ENCODE data around the gene NEK5. TPM values are rescaled to one million over a fixed set of nuclear protein-coding genes. Genes with fewer than 3 reads are reported as not detected.
A peak's percentile ranks its signal among the peaks of the same experiment; 100 is the strongest.
"Not testable (repeated sequence)": the region's sequence is repeated elsewhere in the genome, so short reads cannot be mapped to it uniquely, and the experiment has no call there.

NEK5 gene
- total RNA-seq, 1 donor from 2014 or later = not detected

GRCh38 chr13:52036037-52036436, 92.8 kb downstream of the NEK5 start:
- no peak overlapping the region for H3K4me3 Mint-ChIP-seq (ENCODE audit: low read depth)
- no peaks in the 10 kb centered on the region for H3K9me3 Mint-ChIP-seq
- H3K27me3 Mint-ChIP-seq (ENCODE audit: low read depth) = no peaks in the 10 kb centered on the region
- no peaks in the 10 kb centered on the region for H3K36me3 Mint-ChIP-seq (ENCODE audit: low read depth)
- no peaks in the 10 kb centered on the region for H3K4me1 Mint-ChIP-seq (ENCODE audit: low read depth)
- intact Hi-C loops (cut with micrococcal nuclease) = no loop called here
- no peak for DNase-seq (ENCODE audit: low spot score)
- no peak overlapping the region for H3K27ac Mint-ChIP-seq

GRCh38 chr13:52034616-52035226, 94.2 kb downstream of the NEK5 start:
- Mint-ChIP-seq H3K36me3 (ENCODE audit: low read depth) (peaks cover 8% of the 10 kb centered on the region), H3K27ac (no peak overlapping the region), H3K4me3 (ENCODE audit: low read depth) (no peak overlapping the region), H3K9me3 (no peaks in the 10 kb centered on the region), H3K27me3 (ENCODE audit: low read depth) (no peaks in the 10 kb centered on the region), H3K4me1 (ENCODE audit: low read depth) (peaks cover 5% of the 10 kb centered on the region)
- intact Hi-C loops (cut with micrococcal nuclease) = no loop called here
- no peak for DNase-seq (ENCODE audit: low spot score)

- no peaks in the 10 kb centered on the region for H3K27me3 Mint-ChIP-seq (ENCODE audit: low read depth)
- no peak overlapping the region for H3K27ac Mint-ChIP-seq
- no peaks in the 10 kb centered on the region for H3K9me3 Mint-ChIP-seq
- no peak overlapping the region for H3K4me3 Mint-ChIP-seq (ENCODE audit: low read depth)
- H3K4me1 Mint-ChIP-seq (ENCODE audit: low read depth) = peaks cover 5% of the 10 kb centered on the region
- DNase-seq (ENCODE audit: low spot score) = no peak
- peaks cover 22% of the 10 kb centered on the region for H3K36me3 Mint-ChIP-seq (ENCODE audit: low read depth)
- intact Hi-C loops (cut with micrococcal nuclease) = no loop called here
Observed at GRCh38 chr13:52033039-52033438, 95.8 kb downstream of the NEK5 start.

GRCh38 chr13:52030401-52030800, 98.5 kb downstream of the NEK5 start:
- Mint-ChIP-seq H3K4me1 (ENCODE audit: low read depth) (peaks cover 11% of the 10 kb centered on the region), H3K36me3 (ENCODE audit: low read depth) (peaks cover 44% of the 10 kb centered on the region)
- DNase-seq (ENCODE audit: low spot score); intact Hi-C loops (cut with micrococcal nuclease); H3K27ac Mint-ChIP-seq; H3K27me3 Mint-ChIP-seq (ENCODE audit: low read depth); H3K4me3 Mint-ChIP-seq (ENCODE audit: low read depth); H3K9me3 Mint-ChIP-seq: not testable (repeated sequence)

GRCh38 chr13:52029569-52029968, 99.3 kb downstream of the NEK5 start:
- Mint-ChIP-seq H3K27me3 (ENCODE audit: low read depth) (no peaks in the 10 kb centered on the region), H3K4me3 (ENCODE audit: low read depth) (no peak overlapping the region), H3K9me3 (peaks cover 6% of the 10 kb centered on the region), H3K4me1 (ENCODE audit: low read depth) (peaks cover 11% of the 10 kb centered on the region), H3K36me3 (ENCODE audit: low read depth) (peaks cover 52% of the 10 kb centered on the region), H3K27ac (no peak overlapping the region)
- intact Hi-C loops (cut with micrococcal nuclease) = no loop called here
- DNase-seq (ENCODE audit: low spot score) = no peak

- intact Hi-C loops (cut with micrococcal nuclease) = no loop called here
- no peak for DNase-seq (ENCODE audit: low spot score)
- H3K9me3 Mint-ChIP-seq = peaks cover 6% of the 10 kb centered on the region
- H3K27ac Mint-ChIP-seq = no peak overlapping the region
- no peaks in the 10 kb centered on the region for H3K27me3 Mint-ChIP-seq (ENCODE audit: low read depth)
- H3K4me1 Mint-ChIP-seq (ENCODE audit: low read depth) = peaks cover 11% of the 10 kb centered on the region
- peaks cover 63% of the 10 kb centered on the region for H3K36me3 Mint-ChIP-seq (ENCODE audit: low read depth)
- no peak overlapping the region for H3K4me3 Mint-ChIP-seq (ENCODE audit: low read depth)
Observed at GRCh38 chr13:52027832-52028231, 101.0 kb downstream of the NEK5 start.

- Mint-ChIP-seq H3K4me1 (ENCODE audit: low read depth) (peaks cover 11% of the 10 kb centered on the region), H3K36me3 (ENCODE audit: low read depth) (peaks cover 72% of the 10 kb centered on the region), H3K9me3 (peaks cover 6% of the 10 kb centered on the region), H3K27me3 (ENCODE audit: low read depth) (no peaks in the 10 kb centered on the region), H3K27ac (no peak overlapping the region), H3K4me3 (ENCODE audit: low read depth) (no peak overlapping the region)
- intact Hi-C loops (cut with micrococcal nuclease) = no loop called here
- no peak for DNase-seq (ENCODE audit: low spot score)
Observed at GRCh38 chr13:52026246-52026626, 102.6 kb downstream of the NEK5 start.

GRCh38 chr13:52025475-52026245, 103.2 kb downstream of the NEK5 start:
- peaks cover 11% of the 10 kb centered on the region for H3K4me1 Mint-ChIP-seq (ENCODE audit: low read depth)
- H3K27me3 Mint-ChIP-seq (ENCODE audit: low read depth) = no peaks in the 10 kb centered on the region
- H3K27ac Mint-ChIP-seq = no peak overlapping the region
- no peak overlapping the region for H3K4me3 Mint-ChIP-seq (ENCODE audit: low read depth)
- no peak for DNase-seq (ENCODE audit: low spot score)
- peaks cover 6% of the 10 kb centered on the region for H3K9me3 Mint-ChIP-seq
- intact Hi-C loops (cut with micrococcal nuclease) = no loop called here
- peaks cover 77% of the 10 kb centered on the region for H3K36me3 Mint-ChIP-seq (ENCODE audit: low read depth)

- DNase-seq (ENCODE audit: low spot score) = no peak
- H3K36me3 Mint-ChIP-seq (ENCODE audit: low read depth) = peaks cover 80% of the 10 kb centered on the region
- H3K4me3 Mint-ChIP-seq (ENCODE audit: low read depth) = no peak within 1 kb of the TSS
- intact Hi-C loops (cut with micrococcal nuclease) = no loop called here
- no peaks in the 10 kb centered on the region for H3K27me3 Mint-ChIP-seq (ENCODE audit: low read depth)
- H3K9me3 Mint-ChIP-seq = peaks cover 6% of the 10 kb centered on the region
- no peak within 1 kb of the TSS for H3K27ac Mint-ChIP-seq
- peaks cover 6% of the 10 kb centered on the region for H3K4me1 Mint-ChIP-seq (ENCODE audit: low read depth)
Observed at GRCh38 chr13:52024481-52024880, 104.4 kb downstream of the NEK5 start, which contains the start of gene UTP14C. UTP14C (plus strand) TSS chr13:52024691; CDS start chr13:52028805, 4,114 bp downstream.

GRCh38 chr13:52022356-52022755, 106.5 kb downstream of the NEK5 start:
- Mint-ChIP-seq H3K36me3 (ENCODE audit: low read depth) (peaks cover 75% of the 10 kb centered on the region), H3K4me3 (ENCODE audit: low read depth) (no peak overlapping the region), H3K4me1 (ENCODE audit: low read depth) (peaks cover 6% of the 10 kb centered on the region), H3K27me3 (ENCODE audit: low read depth) (no peaks in the 10 kb centered on the region), H3K9me3 (peaks cover 6% of the 10 kb centered on the region), H3K27ac (no peak overlapping the region)
- intact Hi-C loops (cut with micrococcal nuclease) = no loop called here
- no peak for DNase-seq (ENCODE audit: low spot score)

GRCh38 chr13:52020191-52020590, 108.7 kb downstream of the NEK5 start:
- Mint-ChIP-seq H3K4me1 (ENCODE audit: low read depth) (no peaks in the 10 kb centered on the region), H3K36me3 (ENCODE audit: low read depth) (peaks cover 61% of the 10 kb centered on the region), H3K27me3 (ENCODE audit: low read depth) (no peaks in the 10 kb centered on the region), H3K27ac (no peak overlapping the region), H3K9me3 (no peaks in the 10 kb centered on the region), H3K4me3 (ENCODE audit: low read depth) (no peak overlapping the region)
- no peak for DNase-seq (ENCODE audit: low spot score)
- intact Hi-C loops (cut with micrococcal nuclease) = no loop called here

- H3K9me3 Mint-ChIP-seq = no peaks in the 10 kb centered on the region
- peaks cover 35% of the 10 kb centered on the region for H3K36me3 Mint-ChIP-seq (ENCODE audit: low read depth)
- H3K27me3 Mint-ChIP-seq (ENCODE audit: low read depth) = peaks cover under 1% of the 10 kb centered on the region
- H3K4me3 Mint-ChIP-seq (ENCODE audit: low read depth) = no peak overlapping the region
- intact Hi-C loops (cut with micrococcal nuclease) = no loop called here
- H3K4me1 Mint-ChIP-seq (ENCODE audit: low read depth) = peaks cover 4% of the 10 kb centered on the region
- no peak overlapping the region for H3K27ac Mint-ChIP-seq
- no peak for DNase-seq (ENCODE audit: low spot score)
Observed at GRCh38 chr13:52016296-52016695, 112.6 kb downstream of the NEK5 start.

- Mint-ChIP-seq H3K27ac (peak overlapping the region; percentile 86), H3K4me1 (ENCODE audit: low read depth) (peaks cover 9% of the 10 kb centered on the region), H3K4me3 (ENCODE audit: low read depth) (peak overlapping the region; percentile 94), H3K9me3 (no peaks in the 10 kb centered on the region), H3K27me3 (ENCODE audit: low read depth) (peaks cover 33% of the 10 kb centered on the region), H3K36me3 (ENCODE audit: low read depth) (peaks cover 7% of the 10 kb centered on the region)
- intact Hi-C loops (cut with micrococcal nuclease) = loop anchor here (1.0 to 5.0 kb wide), 6 partner anchors 182 to 605 kb away; partner anchors contain the start of genes CKAP2, DHRS12 and INTS6
- no peak for DNase-seq (ENCODE audit: low spot score)
Observed at GRCh38 chr13:52012512-52012836, 116.4 kb downstream of the NEK5 start.
